ENCODE data around the gene GNG12. TPM values are rescaled to one million over a fixed set of nuclear protein-coding genes. Genes with fewer than 3 reads are reported as not detected.

GNG12 gene
- total and polyA plus RNA-seq, 9 of the 15 experiments (the other 6 are each of a cell fraction or from before 2014, with no cell fraction given): 2.6 to 6.0 (median 4.1) TPM

DNA sequence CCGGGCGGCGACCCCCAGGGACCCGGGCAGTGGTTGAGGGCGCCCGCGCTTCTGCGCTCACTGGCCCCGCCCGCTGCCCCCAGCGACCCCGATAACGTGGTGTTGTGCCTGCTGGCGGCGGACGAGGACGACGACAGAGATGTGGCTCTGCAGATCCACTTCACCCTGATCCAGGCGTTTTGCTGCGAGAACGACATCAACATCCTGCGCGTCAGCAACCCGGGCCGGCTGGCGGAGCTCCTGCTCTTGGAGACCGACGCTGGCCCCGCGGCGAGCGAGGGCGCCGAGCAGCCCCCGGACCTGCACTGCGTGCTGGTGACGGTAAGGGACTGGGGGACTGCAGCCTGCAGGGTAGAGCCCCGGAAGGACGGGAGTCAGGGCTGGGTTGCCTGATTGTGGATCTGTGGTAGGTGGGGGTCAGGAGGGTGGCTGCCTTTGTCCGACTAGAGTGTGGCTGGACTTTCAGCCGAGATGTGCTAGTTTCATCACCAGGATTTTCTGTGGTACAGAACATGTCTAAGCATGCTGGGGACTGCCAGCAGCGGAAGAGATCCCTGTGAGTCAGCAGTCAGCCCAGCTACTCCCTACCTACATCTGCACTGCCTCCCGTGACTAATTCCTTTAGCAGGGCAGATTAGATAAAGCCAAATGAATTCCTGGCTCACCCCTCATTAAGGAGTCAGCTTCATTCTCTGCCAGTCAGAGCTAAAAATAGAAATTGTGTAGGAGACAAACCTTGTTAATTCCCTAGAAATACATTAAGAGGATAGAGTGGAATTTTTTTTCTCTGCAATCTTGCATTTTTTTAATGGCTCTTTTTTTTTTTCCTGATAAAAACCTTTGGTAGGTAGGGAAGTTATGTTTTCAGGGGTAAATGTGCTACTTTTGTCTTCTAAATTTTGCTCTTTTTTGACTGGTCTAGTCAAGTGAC is 146.7 kb downstream of the GNG12 start (continued):
- TF ChIP-seq, protein P1, sequence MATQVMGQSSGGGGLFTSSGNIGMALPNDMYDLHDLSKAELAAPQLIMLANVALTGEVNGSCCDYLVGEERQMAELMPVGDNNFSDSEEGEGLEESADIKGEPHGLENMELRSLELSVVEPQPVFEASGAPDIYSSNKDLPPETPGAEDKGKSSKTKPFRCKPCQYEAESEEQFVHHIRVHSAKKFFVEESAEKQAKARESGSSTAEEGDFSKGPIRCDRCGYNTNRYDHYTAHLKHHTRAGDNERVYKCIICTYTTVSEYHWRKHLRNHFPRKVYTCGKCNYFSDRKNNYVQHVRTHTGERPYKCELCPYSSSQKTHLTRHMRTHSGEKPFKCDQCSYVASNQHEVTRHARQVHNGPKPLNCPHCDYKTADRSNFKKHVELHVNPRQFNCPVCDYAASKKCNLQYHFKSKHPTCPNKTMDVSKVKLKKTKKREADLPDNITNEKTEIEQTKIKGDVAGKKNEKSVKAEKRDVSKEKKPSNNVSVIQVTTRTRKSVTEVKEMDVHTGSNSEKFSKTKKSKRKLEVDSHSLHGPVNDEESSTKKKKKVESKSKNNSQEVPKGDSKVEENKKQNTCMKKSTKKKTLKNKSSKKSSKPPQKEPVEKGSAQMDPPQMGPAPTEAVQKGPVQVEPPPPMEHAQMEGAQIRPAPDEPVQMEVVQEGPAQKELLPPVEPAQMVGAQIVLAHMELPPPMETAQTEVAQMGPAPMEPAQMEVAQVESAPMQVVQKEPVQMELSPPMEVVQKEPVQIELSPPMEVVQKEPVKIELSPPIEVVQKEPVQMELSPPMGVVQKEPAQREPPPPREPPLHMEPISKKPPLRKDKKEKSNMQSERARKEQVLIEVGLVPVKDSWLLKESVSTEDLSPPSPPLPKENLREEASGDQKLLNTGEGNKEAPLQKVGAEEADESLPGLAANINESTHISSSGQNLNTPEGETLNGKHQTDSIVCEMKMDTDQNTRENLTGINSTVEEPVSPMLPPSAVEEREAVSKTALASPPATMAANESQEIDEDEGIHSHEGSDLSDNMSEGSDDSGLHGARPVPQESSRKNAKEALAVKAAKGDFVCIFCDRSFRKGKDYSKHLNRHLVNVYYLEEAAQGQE (IDR thresholded peaks at IDR 0.05; ENCODE audit: borderline replicate concordance): peak; percentile 26; the same call in 1 of the 2 replicates
- TF ChIP-seq, protein P1 (CRISPR knock-in tag; IDR thresholded peaks at IDR 0.05; ENCODE audit: low read depth): peak; percentile 45; the same call in 1 of the 2 replicates
- 0 out of 2 replicates have a peak, but pooled peaks have one; percentile 47 for TF ChIP-seq ZNF274 (IDR thresholded peaks at IDR 0.05; ENCODE audit: borderline replicate concordance, low read depth, low read length)
- TF ChIP-seq CBFA2T2 (conservative IDR thresholded peaks at IDR 0.05): peak; percentile 90
- TF ChIP-seq, protein P2, sequence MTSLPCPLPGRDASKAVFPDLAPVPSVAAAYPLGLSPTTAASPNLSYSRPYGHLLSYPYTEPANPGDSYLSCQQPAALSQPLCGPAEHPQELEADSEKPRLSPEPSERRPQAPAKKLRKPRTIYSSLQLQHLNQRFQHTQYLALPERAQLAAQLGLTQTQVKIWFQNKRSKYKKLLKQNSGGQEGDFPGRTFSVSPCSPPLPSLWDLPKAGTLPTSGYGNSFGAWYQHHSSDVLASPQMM (CRISPR knock-in tag; IDR thresholded peaks at IDR 0.05): no peak
- peak; percentile 73 for TF ChIP-seq MEIS2 (IDR thresholded peaks at IDR 0.05; ENCODE audit: partially characterized antibody)
- TF ChIP-seq CBX2 (IDR thresholded peaks at IDR 0.05; ENCODE audit: insufficient read depth, low read length, poor library complexity, severe bottlenecking): no peak
- no peak for TF ChIP-seq OTX1 (CRISPR knock-in tag; IDR thresholded peaks at IDR 0.05)
- TF ChIP-seq, protein P3, sequence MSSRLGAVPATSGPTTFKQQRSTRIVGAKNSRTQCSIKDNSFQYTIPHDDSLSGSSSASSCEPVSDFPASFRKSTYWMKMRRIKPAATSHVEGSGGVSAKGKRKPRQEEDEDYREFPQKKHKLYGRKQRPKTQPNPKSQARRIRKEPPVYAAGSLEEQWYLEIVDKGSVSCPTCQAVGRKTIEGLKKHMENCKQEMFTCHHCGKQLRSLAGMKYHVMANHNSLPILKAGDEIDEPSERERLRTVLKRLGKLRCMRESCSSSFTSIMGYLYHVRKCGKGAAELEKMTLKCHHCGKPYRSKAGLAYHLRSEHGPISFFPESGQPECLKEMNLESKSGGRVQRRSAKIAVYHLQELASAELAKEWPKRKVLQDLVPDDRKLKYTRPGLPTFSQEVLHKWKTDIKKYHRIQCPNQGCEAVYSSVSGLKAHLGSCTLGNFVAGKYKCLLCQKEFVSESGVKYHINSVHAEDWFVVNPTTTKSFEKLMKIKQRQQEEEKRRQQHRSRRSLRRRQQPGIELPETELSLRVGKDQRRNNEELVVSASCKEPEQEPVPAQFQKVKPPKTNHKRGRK (tag; IDR thresholded peaks at IDR 0.05): no peak
- TF ChIP-seq, protein P4, sequence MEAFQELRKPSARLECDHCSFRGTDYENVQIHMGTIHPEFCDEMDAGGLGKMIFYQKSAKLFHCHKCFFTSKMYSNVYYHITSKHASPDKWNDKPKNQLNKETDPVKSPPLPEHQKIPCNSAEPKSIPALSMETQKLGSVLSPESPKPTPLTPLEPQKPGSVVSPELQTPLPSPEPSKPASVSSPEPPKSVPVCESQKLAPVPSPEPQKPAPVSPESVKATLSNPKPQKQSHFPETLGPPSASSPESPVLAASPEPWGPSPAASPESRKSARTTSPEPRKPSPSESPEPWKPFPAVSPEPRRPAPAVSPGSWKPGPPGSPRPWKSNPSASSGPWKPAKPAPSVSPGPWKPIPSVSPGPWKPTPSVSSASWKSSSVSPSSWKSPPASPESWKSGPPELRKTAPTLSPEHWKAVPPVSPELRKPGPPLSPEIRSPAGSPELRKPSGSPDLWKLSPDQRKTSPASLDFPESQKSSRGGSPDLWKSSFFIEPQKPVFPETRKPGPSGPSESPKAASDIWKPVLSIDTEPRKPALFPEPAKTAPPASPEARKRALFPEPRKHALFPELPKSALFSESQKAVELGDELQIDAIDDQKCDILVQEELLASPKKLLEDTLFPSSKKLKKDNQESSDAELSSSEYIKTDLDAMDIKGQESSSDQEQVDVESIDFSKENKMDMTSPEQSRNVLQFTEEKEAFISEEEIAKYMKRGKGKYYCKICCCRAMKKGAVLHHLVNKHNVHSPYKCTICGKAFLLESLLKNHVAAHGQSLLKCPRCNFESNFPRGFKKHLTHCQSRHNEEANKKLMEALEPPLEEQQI (IDR thresholded peaks at IDR 0.05): no peak; the same call in 1 of the 2 replicates
- peak in 1 of 2 experiments; percentile 95; a peak in 3 of 4 replicates for TF ChIP-seq TBL1XR1 (IDR thresholded peaks at IDR 0.05; ENCODE audit: low read length in 2 of 2)
- no peak; the same call in 1 of the 2 replicates for TF ChIP-seq CREB1 (IDR thresholded peaks at IDR 0.05)
- peak; percentile 57 for TF ChIP-seq CREB1 (CRISPR knock-in tag; IDR thresholded peaks at IDR 0.05)

All from K562 (cell line).